H9 (cell line): ENCODE results near the gene CCDC192. TPM values are rescaled to one million over a fixed set of nuclear protein-coding genes. Genes with fewer than 3 reads are reported as not detected.

Experiments
- DNase-seq: peaks from one replicate; pipeline ENCODE4 v3.0.0-alpha.2; 2017
- H2AFZ ChIP-seq: one replicate; pipeline ENCODE4 v1.6.1; 2013; ENCODE audit warnings: mild to moderate bottlenecking, low read length, control low read depth, moderate library complexity
- H2AK5ac ChIP-seq: 2 replicates; pipeline ENCODE4 v1.6.1; 2013; ENCODE audit warnings: low read length, control low read depth, mixed read lengths; ENCODE audit not compliant: insufficient read length
- H2BK120ac ChIP-seq: one replicate; pipeline ENCODE4 v1.6.1; 2013; ENCODE audit warnings: low read depth, mild to moderate bottlenecking, low read length, control low read depth, inconsistent platforms; ENCODE audit not compliant: poor library complexity, severe bottlenecking
- H2BK12ac ChIP-seq: 2 replicates; pipeline ENCODE4 v1.6.1; 2013; ENCODE audit warnings: low read length, control low read depth, mixed read lengths, low read depth; ENCODE audit not compliant: insufficient read length
- H2BK15ac ChIP-seq: 2 replicates; pipeline ENCODE4 v1.6.1; 2013; ENCODE audit warnings: low read depth, low read length, control low read depth
- H2BK20ac ChIP-seq: one replicate; pipeline ENCODE4 v1.6.1; 2013; ENCODE audit warnings: low read depth, mild to moderate bottlenecking, low read length, control low read depth, inconsistent platforms; ENCODE audit not compliant: poor library complexity, severe bottlenecking
- H2BK5ac ChIP-seq: 2 replicates; pipeline ENCODE4 v1.6.1; 2013; ENCODE audit warnings: low read length, control low read depth, mixed read lengths; ENCODE audit not compliant: insufficient read length
- H3K14ac ChIP-seq: 2 replicates; pipeline ENCODE4 v1.6.1; 2013; ENCODE audit warnings: low read length, control low read depth; ENCODE audit not compliant: insufficient read depth
- H3K18ac ChIP-seq: 2 replicates; pipeline ENCODE4 v1.6.1; 2013; ENCODE audit warnings: low read depth, mild to moderate bottlenecking, mixed read lengths, low read length, control low read depth; ENCODE audit not compliant: insufficient read length
- H3K23ac ChIP-seq: 2 replicates; pipeline ENCODE4 v1.6.1; 2013; ENCODE audit warnings: low read length, control low read depth, mixed read lengths, low read depth; ENCODE audit not compliant: insufficient read length
- H3K23me2 ChIP-seq: 2 replicates; pipeline ENCODE4 v1.6.1; 2013; ENCODE audit warnings: low read depth, mild to moderate bottlenecking, mixed read lengths, low read length, control low read depth; ENCODE audit not compliant: insufficient read length, poor library complexity, severe bottlenecking
- H3K27ac ChIP-seq: 2 replicates; pipeline ENCODE4 v1.5.1; 2013; ENCODE audit warnings: low read length, control low read depth, mixed read lengths, low read depth; ENCODE audit not compliant: insufficient read length
- H3K27me3 ChIP-seq: 2 replicates; pipeline ENCODE4 v1.6.1; 2013; ENCODE audit warnings: low read length, control low read depth, inconsistent platforms; ENCODE audit not compliant: insufficient read depth
- H3K4ac ChIP-seq: 2 replicates; pipeline ENCODE4 v1.6.1; 2013; ENCODE audit warnings: low read depth, mild to moderate bottlenecking, control low read depth, inconsistent platforms, low read length, moderate library complexity
- H3K4me1 ChIP-seq: 2 replicates; pipeline ENCODE4 v1.6.1; 2013; ENCODE audit warnings: low read length, control low read depth, inconsistent platforms; ENCODE audit not compliant: insufficient read depth
- H3K4me2 ChIP-seq: 2 replicates; pipeline ENCODE4 v1.6.1; 2013; ENCODE audit warnings: low read length, control low read depth, mixed read lengths; ENCODE audit not compliant: insufficient read length, insufficient read depth
- H3K56ac ChIP-seq: 2 replicates; pipeline ENCODE4 v1.6.1; 2013; ENCODE audit warnings: low read depth, mild to moderate bottlenecking, mixed read lengths, low read length, control low read depth; ENCODE audit not compliant: insufficient read length
- H3K79me1 ChIP-seq: 2 replicates; pipeline ENCODE4 v1.6.1; 2013; ENCODE audit warnings: low read depth, mild to moderate bottlenecking, moderate library complexity, low read length, control low read depth, inconsistent platforms; ENCODE audit not compliant: insufficient read depth, poor library complexity, severe bottlenecking
- H3K79me2 ChIP-seq: 2 replicates; pipeline ENCODE4 v1.6.1; 2013; ENCODE audit warnings: low read length, control low read depth, inconsistent platforms; ENCODE audit not compliant: insufficient read depth
- H3K9ac ChIP-seq: 2 replicates; pipeline ENCODE4 v1.6.1; 2013; ENCODE audit warnings: low read length, control low read depth, mixed read lengths; ENCODE audit not compliant: insufficient read length; ENCODE audit errors: extremely low read depth
- H3K9me3 ChIP-seq: one replicate; pipeline ENCODE4 v1.6.1; 2013; ENCODE audit warnings: low read depth, low read length, inconsistent platforms; ENCODE audit not compliant: control insufficient read depth
- H3T11ph ChIP-seq: one replicate; pipeline ENCODE4 v1.6.1; 2013; ENCODE audit warnings: mild to moderate bottlenecking, low read length, control low read depth, inconsistent platforms
- H4K20me1 ChIP-seq: one replicate; pipeline ENCODE4 v1.6.1; 2013; ENCODE audit not compliant: control insufficient read depth, insufficient read length, insufficient read depth
- H4K5ac ChIP-seq: 2 replicates; pipeline ENCODE4 v1.6.1; 2013; ENCODE audit warnings: low read depth, mild to moderate bottlenecking, mixed read lengths, low read length, control low read depth; ENCODE audit not compliant: insufficient read length
- H4K8ac ChIP-seq: replicated peaks from 2 replicates; pipeline ENCODE4 v1.6.1; 2013; ENCODE audit warnings: low read length, control low read depth, mixed read lengths, low read depth; ENCODE audit not compliant: insufficient read length
- H4K91ac ChIP-seq: 2 replicates; pipeline ENCODE4 v1.6.1; 2013; ENCODE audit warnings: low read depth, mild to moderate bottlenecking, moderate library complexity, mixed read lengths, low read length, control low read depth; ENCODE audit not compliant: insufficient read length
- H3K27ac Mint-ChIP-seq, 3 experiments: 2 replicates in 2 of 3; 3 replicates in 1 of 3; pipeline ENCODE4 v1.8.0; 2020 to 2021; ENCODE audit warnings: mixed read lengths in 3 of 3, mild to moderate bottlenecking in 1 of 3, moderate library complexity in 1 of 3
- H3K27me3 Mint-ChIP-seq: 2 replicates; pipeline ENCODE4 v1.8.0; 2021; ENCODE audit warnings: low read depth, mild to moderate bottlenecking, moderate library complexity, mixed read lengths
- H3K36me3 Mint-ChIP-seq, 3 experiments: 2 replicates in 2 of 3; 3 replicates in 1 of 3; pipeline ENCODE4 v1.8.0; 2020 to 2021; ENCODE audit warnings: low read depth in 3 of 3, mixed read lengths in 3 of 3; ENCODE audit not compliant: insufficient read depth in 1 of 3
- H3K4me1 Mint-ChIP-seq, 2 experiments: 2 replicates each; pipeline ENCODE4 v1.8.0; 2020; ENCODE audit warnings: mixed read lengths in 2 of 2
- H3K4me3 Mint-ChIP-seq, 2 experiments: 2 replicates in 1 of 2; 3 replicates in 1 of 2; pipeline ENCODE4 v1.8.0; 2020 to 2021; ENCODE audit warnings: mild to moderate bottlenecking in 2 of 2, mixed read lengths in 2 of 2, moderate library complexity in 1 of 2
- H3K9me3 Mint-ChIP-seq, 2 experiments: 2 replicates in 1 of 2; 3 replicates in 1 of 2; pipeline ENCODE4 v1.8.0; 2020; ENCODE audit warnings: mild to moderate bottlenecking in 2 of 2, mixed read lengths in 2 of 2, moderate library complexity in 1 of 2
- WGBS: extraction: QIAGEN DNeasy Blood & Tissue Kit; methylation state at CpG from one replicate; pipeline ENCODE4 v1.1.7; 2013; ENCODE audit warnings: missing lambda C conversion rate, low lambda C conversion rate, mixed read lengths; ENCODE audit not compliant: insufficient read length; ENCODE audit errors: extremely low coverage; 5-methylcytosine and 5-hydroxymethylcytosine counted together
- total RNA-seq: library from RNA; stranded (reverse); gene quantifications from 2 replicates; pipeline ENCODE4 v1.2.1, GENCODE V29; 2021
- TF ChIP-seq, protein P1 (sequence below): fragments of 200-600 bp; sonication (generic); conservative IDR thresholded peaks from 3 replicates; pipeline ENCODE4 v1.8.0; 2021; ENCODE audit warnings: antibody characterized with exemption, mild to moderate bottlenecking

CCDC192 gene
- total RNA-seq, 1 experiment from 2014 or later, result not detected

DNA sequence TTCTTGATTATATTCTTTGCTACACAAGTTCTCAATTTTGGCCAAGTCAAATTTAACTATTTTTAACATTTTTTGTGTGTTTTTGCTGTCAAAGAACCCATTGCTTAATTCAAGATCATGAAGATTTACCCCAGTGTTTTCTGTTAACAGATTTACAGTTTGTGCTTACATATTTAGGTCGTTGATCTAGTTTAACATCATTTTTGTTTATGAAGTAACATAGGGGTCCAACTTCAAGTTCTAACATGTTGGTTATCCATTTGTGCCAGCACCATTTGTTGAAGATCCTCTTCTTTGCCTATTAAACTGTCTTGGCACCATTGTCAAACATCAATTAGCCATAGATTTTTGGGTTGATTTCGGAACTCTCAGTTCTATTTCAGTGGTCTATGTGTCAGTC, 71.0 kb downstream of the CCDC192 start:
- TF ChIP-seq, protein P1, sequence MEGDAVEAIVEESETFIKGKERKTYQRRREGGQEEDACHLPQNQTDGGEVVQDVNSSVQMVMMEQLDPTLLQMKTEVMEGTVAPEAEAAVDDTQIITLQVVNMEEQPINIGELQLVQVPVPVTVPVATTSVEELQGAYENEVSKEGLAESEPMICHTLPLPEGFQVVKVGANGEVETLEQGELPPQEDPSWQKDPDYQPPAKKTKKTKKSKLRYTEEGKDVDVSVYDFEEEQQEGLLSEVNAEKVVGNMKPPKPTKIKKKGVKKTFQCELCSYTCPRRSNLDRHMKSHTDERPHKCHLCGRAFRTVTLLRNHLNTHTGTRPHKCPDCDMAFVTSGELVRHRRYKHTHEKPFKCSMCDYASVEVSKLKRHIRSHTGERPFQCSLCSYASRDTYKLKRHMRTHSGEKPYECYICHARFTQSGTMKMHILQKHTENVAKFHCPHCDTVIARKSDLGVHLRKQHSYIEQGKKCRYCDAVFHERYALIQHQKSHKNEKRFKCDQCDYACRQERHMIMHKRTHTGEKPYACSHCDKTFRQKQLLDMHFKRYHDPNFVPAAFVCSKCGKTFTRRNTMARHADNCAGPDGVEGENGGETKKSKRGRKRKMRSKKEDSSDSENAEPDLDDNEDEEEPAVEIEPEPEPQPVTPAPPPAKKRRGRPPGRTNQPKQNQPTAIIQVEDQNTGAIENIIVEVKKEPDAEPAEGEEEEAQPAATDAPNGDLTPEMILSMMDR, result no peak
- H3K79me1 ChIP-seq, result no peaks in the 10 kb centered on the region
- no peaks in the 10 kb centered on the region for H3K23me2 ChIP-seq
- H3K23ac ChIP-seq, result no peak overlapping the region
- no peak overlapping the region for H2AFZ ChIP-seq
- H4K5ac ChIP-seq, result no peak overlapping the region
- peaks cover 0 to 12% (median 0%) of the 10 kb centered on the region in 3 experiments; a peak in 3 of 7 replicates for H3K36me3 Mint-ChIP-seq
- H3K4me1 Mint-ChIP-seq, result peaks cover 6% of the 10 kb centered on the region in 2 experiments
- H3K27ac Mint-ChIP-seq, result no peak overlapping the region
- no peak overlapping the region for H3K27ac ChIP-seq
- H3K27me3 ChIP-seq, result no peaks in the 10 kb centered on the region
- no peak overlapping the region for H4K8ac ChIP-seq
- no peak overlapping the region for H2BK20ac ChIP-seq
- H3K14ac ChIP-seq, result no peak overlapping the region
- no peaks in the 10 kb centered on the region for H3K79me2 ChIP-seq
- no peaks in the 10 kb centered on the region for H4K20me1 ChIP-seq
- no peak overlapping the region for H2BK120ac ChIP-seq
- H3K56ac ChIP-seq, result no peak overlapping the region
- H3K9ac ChIP-seq, result no peak overlapping the region
- H3K9me3 ChIP-seq, result no peaks in the 10 kb centered on the region
- no peak overlapping the region for H2BK12ac ChIP-seq
- DNase-seq, result no peak
- H4K91ac ChIP-seq, result no peak overlapping the region
- H3K4ac ChIP-seq, result no peak overlapping the region
- H2BK5ac ChIP-seq, result no peak overlapping the region
- no peaks in the 10 kb centered on the region for H3K27me3 Mint-ChIP-seq
- no peak overlapping the region for H3T11ph ChIP-seq
- WGBS, result no CpG with 5 or more reads among the region's 2 CpGs
- no peak overlapping the region for H3K4me3 Mint-ChIP-seq
- H3K18ac ChIP-seq, result no peak overlapping the region
- peaks cover 16 to 17% of the 10 kb centered on the region in 2 experiments; a peak in 4 of 5 replicates for H3K9me3 Mint-ChIP-seq
- H2BK15ac ChIP-seq, result no peak overlapping the region
- no peaks in the 10 kb centered on the region for H3K4me1 ChIP-seq
- no peak overlapping the region for H3K4me2 ChIP-seq
- no peak overlapping the region for H2AK5ac ChIP-seq
